NCI-H2107 (cell line): ENCODE results near the gene DDX49.

Experiments
- DNase-seq: peaks from one replicate; lab custom pipeline; 2025; lab: John Stamatoyannopoulos, UW

The DDX49 gene

GRCh38 chr19:18975869-18976268 lies 56.4 kb downstream of the DDX49 start:
- DNase-seq: no peak
